ENCODE results near the gene CD300E.

The CD300E gene

DNA sequence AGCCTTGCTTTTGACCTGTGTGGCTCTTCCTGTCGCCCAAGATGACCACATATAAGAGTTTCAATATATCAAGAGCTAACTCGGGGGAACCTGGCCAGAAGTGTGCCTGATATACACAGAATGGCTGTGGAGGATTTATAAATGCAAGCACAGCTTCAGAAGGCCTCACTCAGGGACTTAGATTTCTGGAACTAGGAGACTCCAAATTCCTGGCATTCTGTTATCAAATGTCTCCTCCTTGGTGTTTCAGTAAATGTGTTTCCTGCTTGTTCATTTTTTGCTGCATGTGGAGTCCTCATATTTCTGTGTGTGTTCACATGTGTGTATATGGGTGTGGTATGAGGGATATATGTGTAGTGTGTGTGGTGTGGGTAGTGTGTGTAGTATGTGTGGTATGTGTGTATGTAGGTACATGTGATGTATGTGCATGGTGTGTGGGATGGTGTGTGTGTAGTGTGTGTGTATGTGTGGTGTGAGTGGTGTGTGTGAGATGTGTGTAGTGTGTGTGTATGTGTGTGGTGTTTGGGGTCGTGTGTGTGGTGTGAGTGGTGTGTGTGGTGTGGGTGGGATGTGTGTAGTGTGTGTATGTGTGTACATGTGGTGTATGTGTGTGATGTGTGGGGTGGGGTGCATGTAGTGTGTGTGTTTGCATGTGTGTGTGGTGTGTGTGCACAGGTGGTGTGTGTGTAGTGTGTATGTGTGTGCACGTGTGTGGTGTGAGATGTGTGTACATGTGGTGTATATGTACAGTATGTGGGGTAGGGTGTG, 55.2 kb downstream of the CD300E start:
- DNase-seq (ENCODE audit: extremely low spot score) = no peak
- ChIA-PET POLR2A (no interaction called here), CTCF (interaction anchor here (2.7 kb wide), 1 partner anchor 168 kb away, joined by 14 read pairs; the partner anchor contains the start of gene RAB37)
- TF ChIP-seq, protein P1, sequence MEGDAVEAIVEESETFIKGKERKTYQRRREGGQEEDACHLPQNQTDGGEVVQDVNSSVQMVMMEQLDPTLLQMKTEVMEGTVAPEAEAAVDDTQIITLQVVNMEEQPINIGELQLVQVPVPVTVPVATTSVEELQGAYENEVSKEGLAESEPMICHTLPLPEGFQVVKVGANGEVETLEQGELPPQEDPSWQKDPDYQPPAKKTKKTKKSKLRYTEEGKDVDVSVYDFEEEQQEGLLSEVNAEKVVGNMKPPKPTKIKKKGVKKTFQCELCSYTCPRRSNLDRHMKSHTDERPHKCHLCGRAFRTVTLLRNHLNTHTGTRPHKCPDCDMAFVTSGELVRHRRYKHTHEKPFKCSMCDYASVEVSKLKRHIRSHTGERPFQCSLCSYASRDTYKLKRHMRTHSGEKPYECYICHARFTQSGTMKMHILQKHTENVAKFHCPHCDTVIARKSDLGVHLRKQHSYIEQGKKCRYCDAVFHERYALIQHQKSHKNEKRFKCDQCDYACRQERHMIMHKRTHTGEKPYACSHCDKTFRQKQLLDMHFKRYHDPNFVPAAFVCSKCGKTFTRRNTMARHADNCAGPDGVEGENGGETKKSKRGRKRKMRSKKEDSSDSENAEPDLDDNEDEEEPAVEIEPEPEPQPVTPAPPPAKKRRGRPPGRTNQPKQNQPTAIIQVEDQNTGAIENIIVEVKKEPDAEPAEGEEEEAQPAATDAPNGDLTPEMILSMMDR (IDR thresholded peaks at IDR 0.05; ENCODE audit: control extremely low read depth, extremely low read depth, low read depth, missing control alignments) = no peak

DNA sequence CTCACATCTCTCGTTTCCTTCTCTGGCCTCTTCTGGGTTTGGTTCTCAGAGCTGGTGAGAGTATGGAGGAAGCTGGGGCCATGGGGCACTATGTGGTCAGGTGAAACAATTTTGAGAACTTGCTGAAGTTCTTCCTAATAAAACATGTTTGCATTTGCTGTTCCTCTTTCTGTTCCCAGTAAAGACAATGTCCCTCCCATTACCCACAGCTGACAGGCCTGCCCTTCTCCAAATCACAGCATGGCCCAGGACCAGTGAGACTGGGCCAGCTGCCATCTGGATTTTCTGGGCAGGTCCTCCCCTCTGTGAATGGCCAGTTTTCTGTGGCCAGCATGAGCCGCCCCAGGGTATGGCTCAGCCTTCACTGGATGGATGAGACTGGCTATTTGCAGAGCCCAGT, 56.1 kb downstream of the CD300E start, which contains the start of gene CD300H:
TSS of gene CD300H (minus strand) at position 113 of the 400 bp plus-strand sequence.
- DNase-seq (ENCODE audit: extremely low spot score) = no peak
- CTCF ChIA-PET = interaction anchor here (1.9 to 2.7 kb wide), 3 partner anchors 11 to 169 kb away, joined by 11 to 27 read pairs (median 14); partner anchors contain the start of gene RAB37

DNA sequence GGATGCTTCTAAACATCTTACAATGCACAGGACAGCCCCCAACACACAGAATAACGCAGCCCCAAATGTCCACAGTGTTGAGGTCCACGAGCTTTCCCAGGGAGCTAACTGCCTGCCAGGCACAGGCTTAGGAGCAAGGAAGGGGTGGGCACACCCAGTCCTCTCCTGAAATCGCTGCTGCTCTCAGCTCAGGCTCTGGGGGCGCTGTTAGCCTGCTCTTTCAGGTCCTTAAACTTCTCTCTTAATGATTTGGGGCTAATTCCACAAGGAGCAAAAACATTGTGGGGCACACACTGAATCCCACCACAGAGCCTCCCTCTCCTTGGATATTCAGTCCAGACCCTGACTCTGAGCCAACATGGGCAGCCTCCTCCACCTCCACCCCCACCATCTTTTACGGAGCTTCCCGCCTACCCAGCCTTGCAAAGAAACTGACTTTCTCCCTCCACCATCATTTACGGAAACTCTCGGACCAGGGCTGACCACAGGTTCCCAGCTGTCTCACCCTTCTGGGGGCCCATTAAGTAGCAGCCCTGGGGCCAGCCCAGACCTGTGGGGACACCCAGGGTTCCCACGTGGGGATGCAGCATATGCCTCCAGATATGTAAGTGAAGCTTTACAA, 57.3 kb downstream of the CD300E start:
- POLR2A ChIA-PET = no interaction called here
- CTCF ChIA-PET = interaction anchor here (0.8 to 2.7 kb wide), 19 partner anchors 8 to 195 kb away, joined by 3 to 27 read pairs (median 4); partner anchors contain the start of genes CD300LD and RAB37
- DNase-seq (ENCODE audit: extremely low spot score) = peak; percentile 55
- TF ChIP-seq, protein P1 (IDR thresholded peaks at IDR 0.05; ENCODE audit: control extremely low read depth, extremely low read depth, low read depth, missing control alignments) = peak; percentile 58

More for the DNA sequence above, 56.1 kb downstream of the CD300E start, which contains the start of gene CD300H:
- POLR2A ChIA-PET = no interaction called here
- TF ChIP-seq, protein P1 (IDR thresholded peaks at IDR 0.05; ENCODE audit: control extremely low read depth, extremely low read depth, low read depth, missing control alignments) = no peak

DNA sequence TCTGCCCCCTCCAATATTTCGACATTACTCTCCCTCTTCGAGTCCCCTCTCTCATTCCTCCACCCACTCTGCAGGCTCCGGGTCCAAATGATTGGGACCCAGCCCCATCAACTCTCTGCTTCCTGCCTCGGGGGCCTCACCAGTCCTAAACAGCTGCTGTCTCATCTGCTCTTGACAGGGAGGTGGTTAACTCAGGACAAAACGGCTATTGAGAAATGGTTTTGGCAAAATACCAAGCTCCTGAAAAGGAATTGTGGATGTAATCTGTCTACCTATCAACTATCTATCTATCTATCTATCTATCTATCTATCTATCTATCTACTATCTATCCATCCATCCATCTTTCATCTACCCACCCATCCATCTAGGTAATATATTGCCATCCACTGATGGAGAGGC, 58.4 kb downstream of the CD300E start:
- no peak for DNase-seq (ENCODE audit: extremely low spot score)
- CTCF ChIA-PET = interaction anchor here (1.2 to 2.3 kb wide), 4 partner anchors 39 to 187 kb away, joined by 3 to 11 read pairs (median 4); no protein-coding TSS in a partner anchor
- POLR2A ChIA-PET = no interaction called here
- TF ChIP-seq, protein P1 (IDR thresholded peaks at IDR 0.05; ENCODE audit: control extremely low read depth, extremely low read depth, low read depth, missing control alignments) = no peak

DNA sequence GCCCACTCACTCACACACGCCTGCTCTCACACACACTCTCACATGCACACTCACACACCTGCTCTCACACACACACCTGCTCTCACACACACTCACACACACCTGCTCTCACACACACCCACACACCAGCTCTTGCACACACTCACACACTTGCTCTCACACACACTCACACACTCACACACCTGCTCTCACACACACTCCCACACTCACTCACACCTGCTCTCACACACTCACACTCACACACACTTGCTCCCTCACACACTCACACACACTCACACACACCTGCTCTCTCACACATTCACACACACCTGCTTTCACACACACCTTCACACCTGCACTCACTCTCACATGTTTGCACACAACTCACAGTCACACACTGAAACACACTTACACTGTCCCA, 60.2 kb downstream of the CD300E start:
- TF ChIP-seq, protein P1 (IDR thresholded peaks at IDR 0.05; ENCODE audit: control extremely low read depth, extremely low read depth, low read depth, missing control alignments) = no peak
- POLR2A ChIA-PET = no interaction called here
- CTCF ChIA-PET = no interaction called here
- no peak for DNase-seq (ENCODE audit: extremely low spot score)

DNA sequence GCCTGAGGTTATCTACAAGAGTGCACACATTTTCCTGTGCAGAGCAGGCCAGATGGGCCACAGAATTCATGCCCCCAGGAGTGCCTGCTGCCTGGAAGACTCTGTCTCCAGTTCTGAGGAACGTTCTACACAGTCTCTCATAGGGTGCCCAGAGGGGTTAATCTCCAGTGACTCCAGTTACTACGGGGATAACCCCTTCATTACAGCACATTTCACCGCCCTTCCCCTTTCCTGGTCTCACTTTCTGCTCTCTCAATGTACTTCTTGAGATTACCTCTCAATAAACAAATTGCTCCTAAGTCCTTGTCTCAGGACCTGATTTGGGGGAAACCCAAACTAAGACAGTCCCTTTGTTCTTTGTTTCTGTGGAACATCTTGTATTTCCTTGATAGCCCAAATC, 62.0 kb downstream of the CD300E start:
- DNase-seq (ENCODE audit: extremely low spot score) = no peak
- ChIA-PET CTCF (interaction anchor here (0.7 to 1.4 kb wide), 3 partner anchors 11 to 209 kb away, joined by 3 to 4 read pairs (median 4); no protein-coding TSS in a partner anchor), POLR2A (no interaction called here)
- TF ChIP-seq, protein P1 (IDR thresholded peaks at IDR 0.05; ENCODE audit: control extremely low read depth, extremely low read depth, low read depth, missing control alignments) = no peak
